SU-DHL-6 (cell line): ENCODE results near the gene ADAMTS19.

Experiments used
- EZH2phosphoT487 ChIP-seq: fragments of 200-600 bp; sonication (generic), shearing (Covaris generic); conservative IDR thresholded peaks from 2 replicates; pipeline ENCODE4 v1.6.1; 2018; ENCODE audit warnings: mild to moderate bottlenecking, antibody characterized with exemption, low read length, moderate library complexity, mixed read lengths
- TF ChIP-seq, protein P1 (sequence below): fragments of 200-600 bp; sonication (generic); IDR thresholded peaks from one replicate; pipeline ENCODE4 v1.5.1; 2017; ENCODE audit warnings: antibody characterized with exemption, mild to moderate bottlenecking, low read length, moderate library complexity; ENCODE audit not compliant: insufficient read depth, poor library complexity, severe bottlenecking

GRCh38 chr5:129724647-129725046 lies 264.5 kb downstream of the ADAMTS19 start:
- no peak for TF ChIP-seq EZH2phosphoT487
- TF ChIP-seq, protein P1, sequence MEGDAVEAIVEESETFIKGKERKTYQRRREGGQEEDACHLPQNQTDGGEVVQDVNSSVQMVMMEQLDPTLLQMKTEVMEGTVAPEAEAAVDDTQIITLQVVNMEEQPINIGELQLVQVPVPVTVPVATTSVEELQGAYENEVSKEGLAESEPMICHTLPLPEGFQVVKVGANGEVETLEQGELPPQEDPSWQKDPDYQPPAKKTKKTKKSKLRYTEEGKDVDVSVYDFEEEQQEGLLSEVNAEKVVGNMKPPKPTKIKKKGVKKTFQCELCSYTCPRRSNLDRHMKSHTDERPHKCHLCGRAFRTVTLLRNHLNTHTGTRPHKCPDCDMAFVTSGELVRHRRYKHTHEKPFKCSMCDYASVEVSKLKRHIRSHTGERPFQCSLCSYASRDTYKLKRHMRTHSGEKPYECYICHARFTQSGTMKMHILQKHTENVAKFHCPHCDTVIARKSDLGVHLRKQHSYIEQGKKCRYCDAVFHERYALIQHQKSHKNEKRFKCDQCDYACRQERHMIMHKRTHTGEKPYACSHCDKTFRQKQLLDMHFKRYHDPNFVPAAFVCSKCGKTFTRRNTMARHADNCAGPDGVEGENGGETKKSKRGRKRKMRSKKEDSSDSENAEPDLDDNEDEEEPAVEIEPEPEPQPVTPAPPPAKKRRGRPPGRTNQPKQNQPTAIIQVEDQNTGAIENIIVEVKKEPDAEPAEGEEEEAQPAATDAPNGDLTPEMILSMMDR = no peak
